ENCODE data around the gene FAM107B. TPM values are rescaled to one million over a fixed set of nuclear protein-coding genes. Genes with fewer than 3 reads are reported as not detected.
"Not testable (repeated sequence)": the region's sequence is repeated elsewhere in the genome, so short reads cannot be mapped to it uniquely, and the experiment has no call there.

Gene FAM107B
- total RNA-seq = 210 and 220 TPM in 2 replicates

DNA sequence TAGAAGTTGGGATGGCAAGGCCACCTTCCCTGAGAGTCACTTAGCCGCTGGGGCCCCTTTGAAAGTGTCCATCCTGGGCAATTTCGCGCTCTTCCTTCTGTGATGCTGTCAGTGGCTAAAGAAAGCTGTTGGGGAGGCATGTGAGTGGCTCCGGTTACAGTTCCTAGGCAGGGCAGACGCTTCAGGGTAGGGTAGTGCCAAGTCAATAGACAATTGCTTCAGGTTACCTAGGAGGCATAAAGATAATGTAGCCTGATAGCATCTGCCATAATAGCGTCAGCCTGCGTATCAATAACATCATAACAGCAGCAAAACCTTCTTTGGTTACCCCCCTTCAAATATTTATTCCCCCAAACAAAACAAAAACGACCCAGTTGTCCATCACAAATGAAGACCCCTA is at the start of gene FAM107B:
TSS of gene FAM107B (minus strand) at position 101 of the 400 bp plus-strand sequence. CDS start 234 bp downstream, outside the sequence.
- intact Hi-C loops (cut with micrococcal nuclease) = no loop called here

DNA sequence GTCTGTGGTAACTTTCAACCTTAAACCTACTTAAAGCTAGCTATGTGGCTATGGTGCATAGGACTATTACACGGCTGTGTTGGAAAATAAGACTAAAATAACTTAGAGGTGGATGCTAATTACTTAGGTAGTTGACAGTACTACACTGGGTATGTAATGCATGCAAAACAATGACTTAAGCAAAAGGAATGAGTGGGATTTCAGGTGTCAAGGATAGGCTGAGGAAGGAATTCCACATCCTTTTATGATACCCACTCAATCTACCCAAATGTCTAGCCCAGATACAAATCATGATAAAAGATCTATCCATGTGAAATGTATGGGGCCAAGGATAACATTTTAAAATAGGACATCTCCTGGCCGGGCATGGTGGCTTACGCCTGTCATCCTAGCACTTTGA is 49.3 kb upstream of the FAM107B start:
- intact Hi-C loops (cut with micrococcal nuclease) = loop anchor here (1.0 to 5.0 kb wide), 8 partner anchors 177 to 627 kb away; no protein-coding TSS in a partner anchor

DNA sequence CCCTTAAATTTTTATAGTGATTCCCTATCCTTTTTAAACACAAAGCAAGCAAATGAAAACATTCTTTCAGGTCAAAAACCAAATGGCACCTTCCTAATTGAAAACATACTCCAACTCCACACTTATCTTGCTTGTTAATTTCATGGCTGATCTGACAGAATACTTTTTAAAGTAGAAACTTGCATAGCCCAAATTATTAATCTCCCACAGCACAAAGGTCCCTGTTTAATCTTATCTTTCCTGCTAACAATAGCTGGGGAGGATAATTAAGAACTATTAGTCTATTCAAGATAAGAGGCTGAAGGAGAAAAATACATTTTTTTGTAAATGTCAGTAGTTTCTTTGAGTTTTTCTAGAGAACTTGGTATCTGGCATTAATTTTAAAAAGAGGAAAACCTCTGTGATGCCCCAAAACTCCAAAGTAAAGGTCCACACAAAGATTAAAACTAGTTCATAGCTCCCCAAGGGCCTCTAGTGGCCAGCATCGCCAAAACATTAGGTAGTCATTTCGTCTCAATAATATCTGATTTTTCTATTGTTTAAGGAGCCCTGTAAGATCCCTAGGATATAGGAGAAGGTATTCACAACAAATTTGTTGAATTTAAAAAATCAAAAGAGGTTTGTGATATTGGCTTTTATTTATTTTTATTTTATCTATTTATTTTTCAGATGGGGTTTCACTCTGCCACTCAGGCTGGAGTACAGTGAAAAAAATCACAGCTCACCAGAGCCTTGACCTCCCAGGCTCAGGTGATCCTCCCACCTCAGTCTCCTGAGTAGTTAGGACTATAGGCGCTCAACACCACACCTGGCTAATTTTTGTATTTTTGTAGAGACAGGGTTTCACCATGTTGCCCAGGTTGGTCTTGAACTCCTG is 48.4 kb upstream of the FAM107B start:
- intact Hi-C loops (cut with micrococcal nuclease) = loop anchor here (1.0 to 5.0 kb wide), 8 partner anchors 176 to 626 kb away; no protein-coding TSS in a partner anchor

DNA sequence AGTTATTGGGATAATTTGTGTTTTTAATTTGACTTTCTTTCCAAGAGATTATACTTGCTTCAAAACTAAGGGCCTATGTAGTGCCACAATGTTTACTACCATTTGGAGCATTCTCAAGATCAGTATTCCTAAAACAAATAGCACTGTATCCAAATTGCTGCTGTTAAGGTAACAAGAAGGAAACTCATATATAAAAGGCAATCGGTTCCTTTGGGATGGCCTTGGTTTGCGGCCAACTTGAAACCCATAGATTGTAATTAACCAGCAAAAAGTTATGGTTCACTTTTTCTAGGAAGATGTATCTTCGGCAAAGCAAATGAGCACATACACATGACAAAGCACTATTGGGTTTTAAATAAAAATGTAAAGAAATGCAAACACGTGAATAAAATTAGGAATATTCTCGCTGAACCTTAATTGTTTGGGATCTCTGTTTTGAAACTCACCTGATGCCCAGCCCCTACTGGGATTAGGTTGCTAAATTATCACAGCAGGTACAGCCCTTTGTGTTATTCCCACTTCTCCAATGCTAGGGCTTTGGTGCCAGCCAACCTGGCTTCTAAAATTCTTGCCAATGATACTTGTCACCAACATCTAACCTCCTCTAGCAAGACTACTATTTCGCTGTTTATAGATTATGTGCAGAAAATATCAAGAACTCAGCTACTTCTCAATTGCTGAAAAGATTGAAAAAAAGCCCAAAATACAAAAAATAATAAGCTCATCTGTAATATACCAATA is 47.1 kb upstream of the FAM107B start:
- intact Hi-C loops (cut with micrococcal nuclease) = loop anchor here (2.0 to 5.0 kb wide), 2 partner anchors 175 to 279 kb away; no protein-coding TSS in a partner anchor

DNA sequence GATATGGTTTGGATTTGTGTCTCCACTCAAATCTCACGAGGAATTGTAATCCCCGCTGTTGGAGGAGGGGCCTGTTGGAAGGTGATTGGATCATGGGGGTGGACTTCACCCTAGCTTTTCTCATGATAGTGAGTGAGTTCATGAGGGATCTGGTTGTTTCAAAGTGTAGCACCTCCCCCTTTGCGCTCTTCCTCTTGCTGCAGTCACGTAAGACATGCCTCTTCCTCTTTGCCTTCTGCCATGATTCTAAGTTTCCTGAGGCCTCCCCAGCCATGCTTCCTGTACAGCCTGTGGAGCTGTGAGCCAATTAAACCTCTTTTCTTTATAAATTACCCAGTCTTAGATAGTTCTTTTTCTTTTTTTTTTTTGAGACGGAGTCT is 46.1 kb upstream of the FAM107B start:
- intact Hi-C loops (cut with micrococcal nuclease) = loop anchor here (5.0 kb wide), 1 partner anchor 173 kb away; no protein-coding TSS in a partner anchor

DNA sequence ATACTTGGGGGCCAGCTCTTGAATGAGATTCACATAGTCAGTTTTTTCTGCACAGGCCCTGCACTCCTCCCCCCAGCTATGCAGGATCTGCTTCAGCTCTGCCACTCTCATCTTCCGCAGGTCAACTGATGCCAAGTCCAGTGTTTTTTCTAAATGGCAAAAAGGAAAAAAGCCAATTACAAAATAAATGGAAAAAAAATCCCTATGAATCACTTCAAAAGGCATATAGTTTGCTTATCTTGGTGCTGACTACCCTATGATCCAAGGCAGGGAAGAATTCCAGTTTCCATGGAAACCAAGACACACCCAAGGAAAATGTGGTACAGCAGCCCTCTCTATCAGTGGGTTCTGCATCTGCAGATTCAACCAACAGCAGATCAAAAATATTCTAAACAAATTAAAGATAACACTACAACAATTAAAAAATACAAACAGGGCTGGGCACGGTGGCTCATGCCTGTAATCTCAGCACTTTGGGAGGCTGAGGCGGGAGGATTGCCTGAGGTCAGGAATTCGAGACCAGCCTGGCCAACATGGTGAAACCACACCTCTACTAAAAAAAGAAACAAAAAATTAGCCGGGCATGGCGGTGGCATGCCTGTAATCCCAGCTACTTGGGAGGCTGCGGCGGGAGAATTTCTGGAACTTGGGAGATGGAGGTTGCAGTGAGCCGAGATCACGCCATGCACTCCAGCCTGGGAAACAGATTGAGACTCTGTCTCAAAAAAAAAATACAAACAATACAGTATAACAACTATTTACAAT is 45.5 kb upstream of the FAM107B start:
- intact Hi-C loops (cut with micrococcal nuclease) = loop anchor here (5.0 kb wide), 1 partner anchor 173 kb away; no protein-coding TSS in a partner anchor

DNA sequence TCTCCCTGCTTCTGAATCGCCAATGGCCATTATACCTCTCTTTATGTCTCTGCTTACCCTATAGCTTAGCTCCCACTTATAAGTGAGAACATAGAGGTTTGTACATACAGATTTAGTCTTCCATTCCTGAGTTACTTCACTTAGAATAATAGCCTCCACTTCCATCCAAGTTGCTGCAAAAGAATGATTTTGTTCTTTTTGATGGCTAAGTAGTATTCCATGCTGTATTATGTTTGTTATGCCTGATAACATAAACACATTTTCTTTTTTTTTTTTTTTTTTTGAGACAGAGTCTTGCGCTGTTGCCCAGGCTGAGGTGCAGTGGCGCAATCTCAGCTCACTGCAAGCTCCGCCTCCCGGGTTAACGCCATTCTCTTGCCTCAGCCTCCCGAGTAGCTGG is 42.0 kb upstream of the FAM107B start:
- intact Hi-C loops (cut with micrococcal nuclease) = not testable (repeated sequence)

DNA sequence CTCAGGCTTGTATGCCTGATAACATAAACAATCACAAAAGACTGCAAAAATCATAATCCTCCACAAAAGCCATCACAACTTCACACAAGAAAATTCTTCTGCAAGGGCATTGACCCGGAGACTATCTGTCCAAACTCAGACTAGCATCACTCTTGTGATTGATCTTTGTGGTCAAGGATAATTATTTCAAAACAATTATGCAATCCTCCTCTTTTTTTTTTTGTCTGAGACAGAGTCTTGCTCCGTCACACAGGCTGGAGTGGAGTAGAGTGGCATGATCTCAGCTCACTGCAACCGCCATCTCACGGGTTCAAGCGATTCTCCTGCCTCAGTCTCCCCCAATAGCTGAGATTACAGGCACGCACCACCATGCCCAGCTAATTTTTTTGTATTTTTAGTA is 41.0 kb upstream of the FAM107B start:
- intact Hi-C loops (cut with micrococcal nuclease) = no loop called here

DNA sequence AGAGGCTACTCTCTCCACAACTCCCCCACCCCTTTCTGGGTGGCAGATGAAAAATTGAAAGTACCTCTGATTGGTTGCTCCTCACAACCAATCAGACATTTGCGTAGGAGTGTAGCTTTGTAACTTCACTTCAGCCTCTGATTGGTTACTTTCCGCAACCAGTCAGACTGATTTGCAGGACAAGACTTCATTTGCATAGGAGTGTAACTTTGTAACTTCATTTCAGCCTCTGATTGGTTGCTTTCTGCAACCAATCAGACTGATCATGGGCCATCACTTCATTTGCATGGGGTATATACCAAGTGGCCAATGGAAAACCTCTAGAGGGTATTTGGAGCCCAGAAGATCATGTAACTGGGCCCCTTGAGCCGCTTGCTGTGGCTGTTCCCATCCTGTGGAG is 37.6 kb upstream of the FAM107B start:
- intact Hi-C loops (cut with micrococcal nuclease) = no loop called here

DNA sequence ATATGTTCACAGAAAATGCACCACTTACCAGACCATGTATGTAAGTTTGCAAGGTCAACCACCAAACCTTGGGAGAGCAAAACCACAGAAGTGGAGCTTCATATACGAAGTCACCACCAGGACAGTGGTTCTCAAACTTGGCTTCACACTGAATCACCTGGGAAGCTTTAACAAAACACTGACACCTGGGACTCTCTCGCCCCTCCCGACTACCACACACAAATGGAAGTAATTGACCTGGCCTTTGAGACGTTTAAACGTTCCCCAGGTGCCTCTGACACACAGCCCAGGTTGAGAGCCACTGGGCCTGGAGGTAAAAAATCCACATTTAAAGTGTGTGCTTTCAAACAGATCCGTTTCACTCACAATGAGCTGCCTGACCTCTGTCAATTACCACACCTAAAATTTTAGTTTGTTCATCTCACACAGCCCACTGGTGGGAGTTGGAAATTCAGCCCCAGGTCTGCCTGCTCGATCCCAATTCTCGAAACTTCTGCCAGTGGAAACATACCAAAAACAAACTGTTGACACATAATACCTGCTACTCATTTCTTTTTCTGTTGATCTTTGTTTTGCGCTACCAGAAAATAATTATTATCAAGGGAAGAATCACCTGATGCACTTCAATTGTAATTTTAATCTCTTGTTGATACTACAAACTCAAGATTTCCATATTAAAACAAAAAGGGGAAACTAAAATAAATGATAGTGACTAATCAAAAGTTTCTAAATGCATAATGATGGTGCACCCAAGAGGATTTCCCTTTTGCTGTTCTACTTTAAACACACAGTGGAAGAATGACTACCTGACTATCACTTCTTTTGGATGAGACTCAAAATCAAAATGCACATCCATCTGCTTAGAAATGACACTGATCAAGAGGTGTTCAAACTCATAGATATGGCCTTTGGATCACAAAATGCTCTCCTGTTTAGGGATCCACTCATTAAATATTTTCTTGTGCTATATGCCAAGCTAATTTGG is 36.6 kb upstream of the FAM107B start:
- intact Hi-C loops (cut with micrococcal nuclease) = no loop called here

DNA sequence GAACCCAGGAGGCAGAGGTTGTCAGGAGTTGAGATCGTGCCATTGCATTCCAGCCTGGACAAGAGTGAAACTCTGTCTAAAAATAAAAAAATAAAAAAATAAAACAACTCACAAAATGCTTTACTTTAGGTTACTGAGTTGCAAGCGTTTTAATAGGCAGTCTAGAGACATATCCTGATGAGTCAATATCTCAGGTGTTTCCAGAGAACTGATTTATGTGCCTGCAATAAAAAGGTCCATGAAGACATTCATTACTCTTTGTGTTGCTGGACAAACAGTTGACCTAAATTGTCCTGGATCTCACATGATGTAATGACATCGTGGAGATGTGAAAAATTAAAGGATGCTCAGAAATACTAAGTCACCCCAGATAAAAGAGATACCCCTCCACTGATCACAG is 31.6 kb upstream of the FAM107B start:
- intact Hi-C loops (cut with micrococcal nuclease) = no loop called here

DNA sequence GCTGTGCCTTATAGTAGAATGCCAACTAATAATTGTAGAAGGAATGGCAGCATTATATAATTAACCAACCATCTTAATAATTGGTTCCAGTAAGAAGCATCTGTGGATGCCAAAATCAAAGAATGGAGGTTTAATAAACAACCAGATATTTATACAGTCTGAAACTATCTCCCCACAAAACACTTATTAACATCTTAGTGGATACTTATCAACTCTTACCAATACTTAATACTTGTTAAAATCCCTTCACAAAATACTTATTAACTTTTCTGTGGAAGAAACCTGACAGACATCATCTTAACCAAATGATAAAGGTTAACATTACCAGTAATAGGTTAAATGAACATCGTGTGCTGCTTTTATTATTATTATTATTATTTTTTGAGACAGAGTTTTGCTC is 29.1 kb upstream of the FAM107B start:
- intact Hi-C loops (cut with micrococcal nuclease) = no loop called here

DNA sequence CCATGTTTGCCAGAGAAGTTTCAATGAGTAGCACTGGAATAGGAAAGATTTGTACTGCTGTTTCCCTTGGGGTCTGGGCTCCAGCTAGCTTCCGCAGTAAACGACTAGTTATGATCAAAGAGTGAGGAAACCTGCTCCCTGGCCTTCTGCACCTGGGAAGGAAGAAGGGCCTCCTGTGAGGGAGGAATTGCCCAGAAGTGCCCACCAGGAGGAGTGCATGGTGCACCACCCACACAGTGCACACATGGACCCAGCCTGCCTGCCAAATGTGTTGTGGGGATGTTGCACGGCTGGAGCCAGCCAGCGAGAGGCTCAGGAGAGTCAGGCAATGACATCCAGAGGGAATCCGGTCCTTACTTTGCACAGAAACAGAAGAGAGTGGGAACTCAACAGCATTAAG is 27.0 kb upstream of the FAM107B start:
- intact Hi-C loops (cut with micrococcal nuclease) = no loop called here

DNA sequence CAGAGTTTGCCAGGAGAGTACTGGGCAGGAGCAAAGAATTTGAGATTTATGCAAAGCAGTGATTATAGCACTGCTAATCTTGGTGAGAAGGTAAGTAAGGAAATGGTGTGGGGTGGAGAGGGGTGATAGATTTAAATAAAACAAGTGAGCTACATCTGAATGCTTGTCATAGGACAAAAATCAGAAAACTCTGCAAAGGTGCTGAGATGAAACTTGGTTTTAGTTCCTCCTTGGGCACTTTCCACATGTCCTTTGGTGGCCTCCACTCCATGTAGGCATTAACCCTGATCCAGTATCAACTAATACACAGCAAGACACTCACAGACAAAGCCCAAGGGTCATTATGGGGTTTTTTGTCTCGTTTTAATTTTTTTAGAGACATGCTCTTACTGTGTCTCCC is 25.7 kb upstream of the FAM107B start:
- intact Hi-C loops (cut with micrococcal nuclease) = no loop called here

DNA sequence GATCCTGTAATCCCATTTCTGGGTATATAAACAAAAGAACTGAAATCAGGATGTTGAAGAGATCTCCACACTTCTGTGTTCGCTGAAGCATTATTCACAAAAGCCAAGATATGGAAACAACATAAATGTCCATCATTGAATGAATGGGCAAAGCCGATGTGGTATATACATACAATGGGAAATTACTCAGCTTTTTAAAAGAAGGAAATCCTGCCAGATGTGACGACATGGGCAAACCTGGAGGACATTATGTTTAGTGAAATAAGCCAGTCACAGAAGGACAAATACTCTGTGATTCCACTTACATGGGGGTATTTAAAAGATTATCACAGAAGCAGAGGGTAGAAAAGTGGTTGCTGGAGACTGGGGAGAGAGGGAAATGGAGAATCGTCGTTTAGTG is 23.9 kb upstream of the FAM107B start:
- intact Hi-C loops (cut with micrococcal nuclease) = no loop called here

DNA sequence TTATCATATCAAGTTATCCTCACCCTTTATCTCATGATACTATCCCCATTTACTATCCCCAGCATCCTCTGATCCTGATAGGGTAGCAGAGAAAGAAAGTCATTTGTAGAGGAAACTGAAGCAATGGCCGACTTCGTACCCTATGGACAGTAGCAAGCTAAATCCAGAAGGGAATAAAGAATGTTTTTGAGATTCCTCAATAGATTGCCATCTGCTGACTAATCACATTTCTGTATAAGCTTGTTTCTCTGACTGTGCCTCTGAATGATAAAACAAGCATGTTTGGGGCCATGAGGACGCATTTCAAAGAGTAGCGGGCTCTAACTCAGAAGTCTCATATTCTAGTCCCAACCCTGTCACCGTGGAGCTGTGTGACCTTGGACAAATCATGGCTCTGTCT is 13.2 kb upstream of the FAM107B start:
- intact Hi-C loops (cut with micrococcal nuclease) = no loop called here

DNA sequence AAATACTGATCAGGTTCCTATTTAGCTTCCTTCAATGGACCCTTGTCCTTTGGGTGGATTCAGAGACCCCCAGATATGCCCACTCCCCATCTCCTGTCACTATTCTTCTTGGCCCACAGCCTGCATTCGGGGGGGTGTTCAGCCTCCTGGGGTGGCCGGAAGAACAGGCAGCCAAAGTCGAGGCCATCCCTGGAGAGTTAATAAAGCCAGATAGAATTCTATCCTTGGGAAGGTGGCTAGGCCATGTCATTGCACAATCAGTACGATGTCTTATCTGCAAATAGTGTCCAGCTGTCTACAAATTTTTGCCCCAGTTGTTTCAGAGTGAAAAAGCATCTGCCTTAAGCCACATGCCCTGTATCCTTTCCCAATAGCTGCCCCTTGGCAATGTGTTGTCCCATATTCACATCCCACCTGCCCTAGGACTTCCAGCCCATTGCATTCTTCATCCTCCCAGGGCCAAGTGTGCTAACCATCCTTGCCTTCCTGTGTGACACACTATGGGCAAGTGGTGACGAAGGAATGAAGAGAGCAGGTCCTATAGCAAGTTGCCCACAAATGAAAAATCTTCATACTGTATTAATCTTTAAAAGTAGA is 9.9 kb upstream of the FAM107B start:
- intact Hi-C loops (cut with micrococcal nuclease) = no loop called here

DNA sequence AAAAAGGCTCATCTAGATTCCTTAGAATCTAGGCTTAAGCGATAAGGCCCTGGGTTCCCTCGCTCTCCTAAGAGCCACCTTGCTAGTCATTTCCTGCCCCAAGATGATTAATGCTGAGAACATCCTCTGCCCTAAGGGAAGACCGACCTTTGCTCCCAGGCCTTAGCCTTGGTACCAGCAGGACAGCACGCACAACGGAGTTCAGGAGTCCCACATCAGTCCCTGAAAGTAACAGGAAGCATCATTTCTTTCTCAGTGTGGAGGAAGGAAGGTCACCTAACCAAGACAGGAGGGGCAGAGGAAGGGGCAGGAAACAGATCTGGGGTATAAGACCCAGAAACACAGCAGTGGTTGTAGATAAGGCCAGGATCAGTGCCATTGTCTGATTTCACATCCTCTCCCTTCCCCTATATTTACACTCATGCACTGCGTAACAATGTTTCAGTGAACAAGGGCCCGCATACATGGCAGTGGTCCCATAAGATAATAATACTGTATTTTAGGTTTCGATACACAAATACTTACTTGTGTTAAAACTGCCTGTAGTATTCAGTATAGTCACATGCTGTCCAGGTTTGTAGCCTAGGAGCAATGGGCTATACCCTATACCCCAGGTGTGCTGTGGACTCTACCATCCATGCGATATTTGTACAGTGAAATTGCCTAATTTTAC is 8.1 kb upstream of the FAM107B start:
- intact Hi-C loops (cut with micrococcal nuclease) = no loop called here

DNA sequence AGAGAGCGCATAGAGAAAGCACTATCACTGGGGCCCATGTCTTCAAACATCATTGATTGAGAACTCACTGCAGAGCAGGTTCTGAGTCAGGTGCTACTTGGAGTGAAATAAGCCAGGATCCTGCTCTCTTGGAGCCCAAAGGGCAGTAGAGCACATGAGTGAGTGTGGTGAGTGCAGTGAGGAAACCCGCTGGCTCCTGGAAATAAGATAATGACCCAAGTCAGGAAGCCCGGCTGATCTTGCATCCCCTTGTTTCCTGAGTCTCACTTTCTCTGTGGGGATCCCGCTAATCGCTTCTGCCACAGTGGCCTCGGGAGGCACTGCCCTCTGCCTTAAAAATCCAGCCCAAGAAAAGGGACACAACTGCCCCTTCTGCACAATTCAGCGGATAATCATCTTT is 7.1 kb upstream of the FAM107B start:
- intact Hi-C loops (cut with micrococcal nuclease) = no loop called here

Data from T-helper 1 cell treated with Interleukin-12 subunit alpha and Interleukin-12 subunit beta and Interleukin-4 antibody, amounts not matched to agents 30 ng/mL and 1 ng/mL, for 36 hours (primary cell).